ENCODE results near the gene PLCL2.

GRCh38 chr3:17003457-17003856, 118.7 kb downstream of the PLCL2 start:
- TF ChIP-seq CTCF (IDR thresholded peaks at IDR 0.05; ENCODE audit: low read length) (no peak), EZH2 (optimal IDR thresholded peaks at IDR 0.05; ENCODE audit: low read depth, low read length) (no peak)
